HG02870 (cell line): Measurements from ENCODE around the gene MCF2L.
"Not testable (repeated sequence)": the region's sequence is repeated elsewhere in the genome, so short reads cannot be mapped to it uniquely, and the experiment has no call there.

Source experiments
- ATAC-seq: cut with Tn5 transposase; IDR thresholded peaks from one replicate; pipeline ENCODE4 v1.9.1; 2021; ENCODE audit warnings: mild to moderate bottlenecking, moderate library complexity; ENCODE audit not compliant: unreplicated experiment

Gene MCF2L

GRCh38 chr13:113077953-113078901 lies 109.2 kb downstream of the MCF2L start:
- ATAC-seq, result no peak

- no peak for ATAC-seq
These were observed 110.1 kb downstream of the MCF2L start for GRCh38 chr13:113078902-113079780.

- not testable (repeated sequence) for ATAC-seq
These were observed 110.7 kb downstream of the MCF2L start for GRCh38 chr13:113079781-113080080.

- no peak for ATAC-seq
These were observed 111.4 kb downstream of the MCF2L start for GRCh38 chr13:113080361-113080831.

GRCh38 chr13:113080901-113081521 lies 112.0 kb downstream of the MCF2L start:
- no peak for ATAC-seq

GRCh38 chr13:113082198-113083021 lies 113.4 kb downstream of the MCF2L start:
- no peak for ATAC-seq

GRCh38 chr13:113083022-113083373 lies 114.0 kb downstream of the MCF2L start:
- no peak for ATAC-seq

GRCh38 chr13:113083402-113084061 lies 114.5 kb downstream of the MCF2L start:
- ATAC-seq, result no peak

- ATAC-seq, result no peak
These were observed 115.3 kb downstream of the MCF2L start for GRCh38 chr13:113084094-113084942.

GRCh38 chr13:113084943-113085540 lies 116.0 kb downstream of the MCF2L start:
- no peak for ATAC-seq

GRCh38 chr13:113086031-113086750 lies 117.2 kb downstream of the MCF2L start:
- no peak for ATAC-seq

- no peak for ATAC-seq
These were observed 118.2 kb downstream of the MCF2L start for GRCh38 chr13:113086991-113087922.

- no peak for ATAC-seq
These were observed 119.1 kb downstream of the MCF2L start for GRCh38 chr13:113087923-113088690.

- ATAC-seq, result no peak
These were observed 119.6 kb downstream of the MCF2L start for GRCh38 chr13:113088691-113089020.

- ATAC-seq, result no peak
These were observed 120.8 kb downstream of the MCF2L start for GRCh38 chr13:113089693-113090414.

- no peak for ATAC-seq
These were observed 121.4 kb downstream of the MCF2L start for GRCh38 chr13:113090415-113090770.
